GM19240 (cell line): ENCODE measurements around the gene BAZ1B.
A peak's percentile ranks its signal among the peaks of the same experiment; 100 is the strongest.
"Not testable (repeated sequence)": the region's sequence is repeated elsewhere in the genome, so short reads cannot be mapped to it uniquely, and the experiment has no call there.

Source experiments
- DNase-seq: peaks from one replicate; pipeline ENCODE4 v3.0.0; 2011; ENCODE audit warnings: low spot score; ENCODE audit not compliant: insufficient read length

BAZ1B gene

GRCh38 chr7:73522105-73522872 lies at the start of gene BAZ1B:
TSS of gene BAZ1B (minus strand) at chr7:73522293. CDS start at chr7:73521933, 360 bp downstream.
- peak; percentile 91 for DNase-seq

GRCh38 chr7:73570977-73571376 lies 48.9 kb upstream of the BAZ1B start:
- DNase-seq = no peak

GRCh38 chr7:73570521-73570920 lies 48.4 kb upstream of the BAZ1B start:
- DNase-seq = no peak

GRCh38 chr7:73569042-73569608 lies 47.0 kb upstream of the BAZ1B start:
- no peak for DNase-seq

- DNase-seq = no peak
Observed at GRCh38 chr7:73567846-73568685, 46.0 kb upstream of the BAZ1B start.

GRCh38 chr7:73567140-73567539 lies 45.0 kb upstream of the BAZ1B start:
- no peak for DNase-seq

- DNase-seq = not testable (repeated sequence)
Observed at GRCh38 chr7:73566431-73566830, 44.3 kb upstream of the BAZ1B start.

GRCh38 chr7:73565675-73566340 lies 43.7 kb upstream of the BAZ1B start:
- DNase-seq = no peak

GRCh38 chr7:73560109-73560835 lies 38.2 kb upstream of the BAZ1B start:
- DNase-seq = no peak

GRCh38 chr7:73557397-73558257 lies 35.5 kb upstream of the BAZ1B start, which contains the start of gene BCL7B:
TSS of gene BCL7B (minus strand) at chr7:73557690. CDS start at chr7:73557578, 112 bp downstream.
- peak; percentile 87 for DNase-seq

GRCh38 chr7:73557108-73557396 lies 35.0 kb upstream of the BAZ1B start:
- peak; percentile 94 for DNase-seq

GRCh38 chr7:73556208-73557107 lies 34.4 kb upstream of the BAZ1B start:
- DNase-seq = no peak

- no peak for DNase-seq
Observed at GRCh38 chr7:73555411-73555982, 33.4 kb upstream of the BAZ1B start.

- DNase-seq = not testable (repeated sequence)
Observed at GRCh38 chr7:73550093-73550492, 28.0 kb upstream of the BAZ1B start.

- DNase-seq = no peak
Observed at GRCh38 chr7:73549176-73549575, 27.1 kb upstream of the BAZ1B start.

GRCh38 chr7:73547841-73548240 lies 25.7 kb upstream of the BAZ1B start:
- DNase-seq = no peak

- DNase-seq = no peak
Observed at GRCh38 chr7:73544678-73545077, 22.6 kb upstream of the BAZ1B start.

- no peak for DNase-seq
Observed at GRCh38 chr7:73541722-73542121, 19.6 kb upstream of the BAZ1B start.

- no peak for DNase-seq
Observed at GRCh38 chr7:73539709-73540108, 17.6 kb upstream of the BAZ1B start.
